ENCODE data around the gene ECM1. TPM values are rescaled to one million over a fixed set of nuclear protein-coding genes. Genes with fewer than 3 reads are reported as not detected.

The ECM1 gene
- total and polyA plus RNA-seq, 2 donors (not counting 3 experiments of a cell fraction or from before 2014, with no cell fraction given) = 7.2 to 16.6 TPM

- Histone ChIP-seq H3K9me3 (replicated peaks; ENCODE audit: control insufficient read depth, insufficient read depth, low read length) (no peaks in the 10 kb centered on the region), H3K9me1 (replicated peaks; ENCODE audit: control insufficient read depth, extremely low read depth, insufficient read depth, low read length) (no peaks in the 10 kb centered on the region), H3K27me3 (ENCODE audit: control insufficient read depth in 2 of 2, insufficient read depth in 2 of 2, low read length in 2 of 2) (no peaks in the 10 kb centered on the region), H3K79me2 (ENCODE audit: control insufficient read depth, insufficient read depth, low read length) (no peaks in the 10 kb centered on the region), H3K9ac (replicated peaks; ENCODE audit: extremely low read depth, insufficient read depth, low read length) (no peak overlapping the region), H3K36me3 (ENCODE audit: control insufficient read depth in 2 of 2, extremely low read depth in 1 of 2, insufficient read depth in 2 of 2, low read length in 2 of 2) (peaks cover 0 to 4% of the 10 kb centered on the region in 2 experiments), H3K27ac (ENCODE audit: insufficient read depth, low read depth, low read length) (no peak overlapping the region), H3K4me3 (replicated peaks in 1 of 3; ENCODE audit: insufficient read depth in 1 of 3, low read depth in 1 of 3, low read length in 3 of 3) (no peak overlapping the region), H3K4me2 (ENCODE audit: insufficient read depth, low read length) (no peak overlapping the region), H3K4me1 (ENCODE audit: control insufficient read depth, extremely low read depth, insufficient read depth, low read length) (peaks cover 22% of the 10 kb centered on the region), H4K20me1 (replicated peaks; ENCODE audit: control insufficient read depth, extremely low read depth, insufficient read depth, low read length) (no peaks in the 10 kb centered on the region), H2AFZ (ENCODE audit: low read depth, low read length) (no peak overlapping the region)
- DNase-seq (ENCODE audit: low read depth, low spot score) (no peak), FAIRE-seq (no peak)
- ChIA-PET POLR2A (no interaction called here), CTCF (no interaction called here)
- TF ChIP-seq, protein P1, sequence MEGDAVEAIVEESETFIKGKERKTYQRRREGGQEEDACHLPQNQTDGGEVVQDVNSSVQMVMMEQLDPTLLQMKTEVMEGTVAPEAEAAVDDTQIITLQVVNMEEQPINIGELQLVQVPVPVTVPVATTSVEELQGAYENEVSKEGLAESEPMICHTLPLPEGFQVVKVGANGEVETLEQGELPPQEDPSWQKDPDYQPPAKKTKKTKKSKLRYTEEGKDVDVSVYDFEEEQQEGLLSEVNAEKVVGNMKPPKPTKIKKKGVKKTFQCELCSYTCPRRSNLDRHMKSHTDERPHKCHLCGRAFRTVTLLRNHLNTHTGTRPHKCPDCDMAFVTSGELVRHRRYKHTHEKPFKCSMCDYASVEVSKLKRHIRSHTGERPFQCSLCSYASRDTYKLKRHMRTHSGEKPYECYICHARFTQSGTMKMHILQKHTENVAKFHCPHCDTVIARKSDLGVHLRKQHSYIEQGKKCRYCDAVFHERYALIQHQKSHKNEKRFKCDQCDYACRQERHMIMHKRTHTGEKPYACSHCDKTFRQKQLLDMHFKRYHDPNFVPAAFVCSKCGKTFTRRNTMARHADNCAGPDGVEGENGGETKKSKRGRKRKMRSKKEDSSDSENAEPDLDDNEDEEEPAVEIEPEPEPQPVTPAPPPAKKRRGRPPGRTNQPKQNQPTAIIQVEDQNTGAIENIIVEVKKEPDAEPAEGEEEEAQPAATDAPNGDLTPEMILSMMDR (IDR thresholded peaks at IDR 0.05; ENCODE audit: extremely low read depth in 1 of 2, insufficient read depth in 1 of 2, low read depth in 1 of 2, low read length in 2 of 2) = no peak
- TF ChIP-seq EZH2 (IDR thresholded peaks at IDR 0.05; ENCODE audit: borderline replicate concordance, low read depth, low read length, severe bottlenecking) (no peak), MAX (IDR thresholded peaks at IDR 0.05; ENCODE audit: insufficient read depth, insufficient read length) (no peak), MYC (IDR thresholded peaks at IDR 0.05; ENCODE audit: low read depth, low read length) (no peak), GATA2 (IDR thresholded peaks at IDR 0.05; ENCODE audit: insufficient read depth, insufficient read length, low read depth, low read length) (no peak), POLR2AphosphoS5 (IDR thresholded peaks at IDR 0.05; ENCODE audit: insufficient read depth, low read depth, low read length) (no peak), FOS (IDR thresholded peaks at IDR 0.05; ENCODE audit: borderline replicate concordance, insufficient read depth, low read length) (no peak), POLR2A (IDR thresholded peaks at IDR 0.05; ENCODE audit: low read depth, low read length) (no peak), JUN (IDR thresholded peaks at IDR 0.05; ENCODE audit: borderline replicate concordance, insufficient read depth, insufficient read length, low read depth) (no peak)
- no TSS peak for BruUV-seq (replicated peaks)
- dilution Hi-C loops (cut with MboI; ENCODE audit: extremely low pct_ligation_motif_present, low sequenced_read_pairs) = no loop called here
- intact Hi-C loops (cut with micrococcal nuclease) = no loop called here
These were observed 45.0 kb downstream of the ECM1 start for GRCh38 chr1:150552911-150553289.
